Chondrocyte (in vitro differentiated cells): ENCODE measurements around the gene TNIK. TPM values are rescaled to one million over a fixed set of nuclear protein-coding genes. Genes with fewer than 3 reads are reported as not detected.

Experiments
- DNase-seq: peaks from one replicate; pipeline ENCODE4 v3.0.0; 2021; ENCODE audit warnings: mixed read lengths, low spot score
- H3K27ac Mint-ChIP-seq: one replicate; pipeline ENCODE4 v1.8.0; 2021; ENCODE audit warnings: mild to moderate bottlenecking, moderate library complexity, mixed read lengths; ENCODE audit not compliant: unreplicated experiment
- H3K27me3 Mint-ChIP-seq: 2 replicates; pipeline ENCODE4 v1.8.0; 2021; ENCODE audit warnings: low read depth, mixed read lengths
- H3K36me3 Mint-ChIP-seq: 2 replicates; pipeline ENCODE4 v1.8.0; 2021; ENCODE audit warnings: low read depth, mixed read lengths
- H3K4me1 Mint-ChIP-seq: 2 replicates; pipeline ENCODE4 v1.8.0; 2021; ENCODE audit warnings: low read depth, mild to moderate bottlenecking, mixed read lengths
- H3K4me3 Mint-ChIP-seq: one replicate; pipeline ENCODE4 v1.8.0; 2021; ENCODE audit warnings: mild to moderate bottlenecking, moderate library complexity, mixed read lengths; ENCODE audit not compliant: unreplicated experiment
- H3K9me3 Mint-ChIP-seq: 2 replicates; pipeline ENCODE4 v1.8.0; 2021; ENCODE audit warnings: low read depth, mixed read lengths
- CTCF ChIP-seq: fragments of 200-600 bp; sonication (generic); IDR thresholded peaks from 2 replicates; pipeline ENCODE4 v1.5.0; 2021; ENCODE audit warnings: antibody characterized with exemption, mild to moderate bottlenecking, moderate library complexity
- total RNA-seq: library from RNA; stranded (reverse); gene quantifications from 3 replicates; pipeline ENCODE4 v1.2.1, GENCODE V29; 2021

Gene TNIK
- total RNA-seq, 1 donor from 2014 or later, result 17.5 TPM

- Mint-ChIP-seq H3K36me3 (no peaks in the 10 kb centered on the region), H3K27me3 (no peaks in the 10 kb centered on the region), H3K4me1 (peaks cover 41% of the 10 kb centered on the region), H3K27ac (no peak overlapping the region), H3K4me3 (no peak overlapping the region), H3K9me3 (peaks cover 3% of the 10 kb centered on the region)
- no peak for DNase-seq
- TF ChIP-seq CTCF, result no peak
Measured at GRCh38 chr3:171416061-171416460, 44.1 kb downstream of the TNIK start.

GRCh38 chr3:171415070-171415469, 45.1 kb downstream of the TNIK start:
- Mint-ChIP-seq H3K4me3 (no peak overlapping the region), H3K27ac (peak overlapping the region; percentile 10), H3K36me3 (no peaks in the 10 kb centered on the region), H3K27me3 (no peaks in the 10 kb centered on the region), H3K4me1 (peaks cover 32% of the 10 kb centered on the region), H3K9me3 (peaks cover 3% of the 10 kb centered on the region)
- TF ChIP-seq CTCF, result no peak
- no peak for DNase-seq

GRCh38 chr3:171412473-171412872, 47.7 kb downstream of the TNIK start:
- no peak for DNase-seq
- H3K27ac Mint-ChIP-seq, result no peak overlapping the region
- H3K4me3 Mint-ChIP-seq, result no peak overlapping the region
- TF ChIP-seq CTCF, result no peak
- no peaks in the 10 kb centered on the region for H3K36me3 Mint-ChIP-seq
- no peaks in the 10 kb centered on the region for H3K27me3 Mint-ChIP-seq
- H3K4me1 Mint-ChIP-seq, result peaks cover 25% of the 10 kb centered on the region
- no peaks in the 10 kb centered on the region for H3K9me3 Mint-ChIP-seq

GRCh38 chr3:171412054-171412453, 48.2 kb downstream of the TNIK start:
- no peak for TF ChIP-seq CTCF
- Mint-ChIP-seq H3K4me3 (no peak overlapping the region), H3K4me1 (peaks cover 24% of the 10 kb centered on the region), H3K9me3 (no peaks in the 10 kb centered on the region), H3K27ac (no peak overlapping the region), H3K27me3 (no peaks in the 10 kb centered on the region), H3K36me3 (no peaks in the 10 kb centered on the region)
- DNase-seq, result no peak

- H3K27ac Mint-ChIP-seq, result no peak overlapping the region
- no peak for TF ChIP-seq CTCF
Measured at GRCh38 chr3:171410186-171410585, 50.0 kb downstream of the TNIK start.

More at GRCh38 chr3:171410186-171410585, 50.0 kb downstream of the TNIK start:
- H3K36me3 Mint-ChIP-seq, result no peaks in the 10 kb centered on the region
- no peak overlapping the region for H3K4me3 Mint-ChIP-seq
- peaks cover 4% of the 10 kb centered on the region for H3K9me3 Mint-ChIP-seq
- no peak for DNase-seq
- H3K27me3 Mint-ChIP-seq, result no peaks in the 10 kb centered on the region
- H3K4me1 Mint-ChIP-seq, result peaks cover 16% of the 10 kb centered on the region
